Right renal cortex interstitium (tissue), 3 donors: ENCODE results near the gene PDS5B. TPM values are rescaled to one million over a fixed set of nuclear protein-coding genes. Genes with fewer than 3 reads are reported as not detected.
"Not testable (repeated sequence)": the region's sequence is repeated elsewhere in the genome, so short reads cannot be mapped to it uniquely, and the experiment has no call there.

Source experiments
- DNase-seq, 3 donors: peaks; one replicate each; pipeline ENCODE4 v3.0.0-alpha.2; 2013; ENCODE audit warnings: low read depth in 3 of 3, low spot score in 2 of 3
- polyA plus RNA-seq, 3 donors: library from polyadenylated mRNA; unstranded; fragments of 120-200 nt; gene quantifications; one replicate each; pipeline ENCODE4 v1.2.1, GENCODE V29; 2013; ENCODE audit not compliant: insufficient read length in 3 of 3

The PDS5B gene
- polyA plus RNA-seq, 3 donors = 74.3 to 79.2 (median 78.0) TPM

- no peak for DNase-seq
These were observed 61.7 kb downstream of the PDS5B start for GRCh38 chr13:32647926-32648325.

GRCh38 chr13:32650705-32651311, 64.6 kb downstream of the PDS5B start:
- DNase-seq = peak in 2 of 3 donors; percentile 21 to 36

GRCh38 chr13:32657309-32657708, 71.1 kb downstream of the PDS5B start:
- no peak for DNase-seq

GRCh38 chr13:32659736-32660135, 73.5 kb downstream of the PDS5B start:
- no peak for DNase-seq

GRCh38 chr13:32660227-32660626, 74.0 kb downstream of the PDS5B start:
- no peak for DNase-seq

- DNase-seq = no peak
These were observed 75.4 kb downstream of the PDS5B start for GRCh38 chr13:32661685-32662084.

GRCh38 chr13:32663660-32664059, 77.4 kb downstream of the PDS5B start:
- DNase-seq = no peak

GRCh38 chr13:32666990-32667571, 80.8 kb downstream of the PDS5B start:
- no peak for DNase-seq

- peak in 2 of 3 donors; percentile 13 to 15 for DNase-seq
These were observed 82.9 kb downstream of the PDS5B start for GRCh38 chr13:32669030-32669646.

GRCh38 chr13:32674503-32674902, 88.3 kb downstream of the PDS5B start:
- DNase-seq = no peak

GRCh38 chr13:32676242-32676641, 90.0 kb downstream of the PDS5B start:
- no peak for DNase-seq

GRCh38 chr13:32682130-32682529, 95.9 kb downstream of the PDS5B start:
- DNase-seq = no peak

GRCh38 chr13:32682740-32683139, 96.5 kb downstream of the PDS5B start:
- DNase-seq = no peak

- DNase-seq = no peak
These were observed 101.0 kb downstream of the PDS5B start for GRCh38 chr13:32687275-32687674.

GRCh38 chr13:32695602-32696250, 109.5 kb downstream of the PDS5B start:
- no peak for DNase-seq

- DNase-seq = no peak
These were observed 121.2 kb downstream of the PDS5B start for GRCh38 chr13:32707471-32707870.

- no peak for DNase-seq
These were observed 127.1 kb downstream of the PDS5B start for GRCh38 chr13:32713397-32713796.

- DNase-seq = not testable (repeated sequence)
These were observed 129.9 kb downstream of the PDS5B start for GRCh38 chr13:32716201-32716600.

GRCh38 chr13:32720026-32720425, 133.8 kb downstream of the PDS5B start:
- no peak for DNase-seq

- DNase-seq = not testable (repeated sequence)
These were observed 135.1 kb downstream of the PDS5B start for GRCh38 chr13:32721131-32722034.

- DNase-seq = no peak
These were observed 136.1 kb downstream of the PDS5B start for GRCh38 chr13:32722340-32722739.
